NCI-H82 treated with DMSO at 0.1 percent for 48 hours (cell line): ENCODE data around the gene ZNF407.

Experiments used
- DNase-seq: peaks from one replicate; lab custom pipeline; 2025; ENCODE audit not compliant: unreplicated experiment; lab: John Stamatoyannopoulos, UW

Gene ZNF407

GRCh38 chr18:74995419-74995736 lies 397.7 kb downstream of the ZNF407 start:
- DNase-seq, result no peak

GRCh38 chr18:74996055-74996454 lies 398.4 kb downstream of the ZNF407 start:
- DNase-seq, result no peak

GRCh38 chr18:74996996-74997395 lies 399.3 kb downstream of the ZNF407 start:
- no peak for DNase-seq

- DNase-seq, result no peak
Observed at GRCh38 chr18:75000920-75001319, 403.2 kb downstream of the ZNF407 start.

- DNase-seq, result no peak
Observed at GRCh38 chr18:75003039-75003438, 405.4 kb downstream of the ZNF407 start.

- no peak for DNase-seq
Observed at GRCh38 chr18:75003764-75004690, 406.4 kb downstream of the ZNF407 start.

GRCh38 chr18:75005626-75006025 lies 408.0 kb downstream of the ZNF407 start:
- DNase-seq, result no peak

- no peak for DNase-seq
Observed at GRCh38 chr18:75008186-75008585, 410.5 kb downstream of the ZNF407 start.

GRCh38 chr18:75009296-75009695 lies 411.6 kb downstream of the ZNF407 start:
- DNase-seq, result no peak

GRCh38 chr18:75009878-75010277 lies 412.2 kb downstream of the ZNF407 start:
- no peak for DNase-seq

- DNase-seq, result no peak
Observed at GRCh38 chr18:75010278-75010677, 412.6 kb downstream of the ZNF407 start.

GRCh38 chr18:75010689-75011088 lies 413.0 kb downstream of the ZNF407 start:
- DNase-seq, result no peak

- DNase-seq, result no peak
Observed at GRCh38 chr18:75016025-75016717, 418.5 kb downstream of the ZNF407 start.

- no peak for DNase-seq
Observed at GRCh38 chr18:75023473-75023872, 425.8 kb downstream of the ZNF407 start.

GRCh38 chr18:75024871-75025270 lies 427.2 kb downstream of the ZNF407 start:
- no peak for DNase-seq

GRCh38 chr18:75025573-75025972 lies 427.9 kb downstream of the ZNF407 start:
- DNase-seq, result no peak

GRCh38 chr18:75029481-75029880 lies 431.8 kb downstream of the ZNF407 start:
- DNase-seq, result no peak

- no peak for DNase-seq
Observed at GRCh38 chr18:75031717-75032317, 434.1 kb downstream of the ZNF407 start.

GRCh38 chr18:75033516-75033915 lies 435.8 kb downstream of the ZNF407 start:
- no peak for DNase-seq

GRCh38 chr18:75034937-75035336 lies 437.3 kb downstream of the ZNF407 start:
- DNase-seq, result no peak

- DNase-seq, result no peak
Observed at GRCh38 chr18:75035928-75036327, 438.3 kb downstream of the ZNF407 start.
